Muscle of arm (tissue), 12 donors: ENCODE measurements around the gene APLP1. TPM values are rescaled to one million over a fixed set of nuclear protein-coding genes. Genes with fewer than 3 reads are reported as not detected.
"Not testable (repeated sequence)": the region's sequence is repeated elsewhere in the genome, so short reads cannot be mapped to it uniquely, and the experiment has no call there.

Experiments
- DNase-seq: peaks from one replicate; pipeline ENCODE4 v3.0.0-alpha.2; 2013
- polyA plus RNA-seq, 12 donors: library from polyadenylated mRNA; unstranded; fragments of 120-200 nt; gene quantifications; one replicate each; pipeline ENCODE4 v1.2.1, GENCODE V29; 2013; ENCODE audit not compliant: insufficient read length in 12 of 12

The APLP1 gene
- polyA plus RNA-seq, 12 donors: 3.4 to 33.6 (median 5.8) TPM; not detected in 1

- DNase-seq: no peak
Observed at GRCh38 chr19:35903550-35904179, 35.3 kb downstream of the APLP1 start.

GRCh38 chr19:35904311-35905068 is 36.1 kb downstream of the APLP1 start:
- DNase-seq: no peak

GRCh38 chr19:35905178-35905727 is 36.9 kb downstream of the APLP1 start:
- no peak for DNase-seq

- no peak for DNase-seq
Observed at GRCh38 chr19:35907377-35907745, 39.0 kb downstream of the APLP1 start.

GRCh38 chr19:35908010-35908441 is 39.7 kb downstream of the APLP1 start, which contains the start of gene TYROBP:
TYROBP (minus strand) TSS chr19:35908295; CDS start chr19:35908228, 67 bp downstream.
- DNase-seq: no peak

- no peak for DNase-seq
Observed at GRCh38 chr19:35908973-35909683, 40.8 kb downstream of the APLP1 start.

- DNase-seq: no peak
Observed at GRCh38 chr19:35909684-35910035, 41.3 kb downstream of the APLP1 start.

GRCh38 chr19:35910355-35910754 is 42.0 kb downstream of the APLP1 start:
- not testable (repeated sequence) for DNase-seq

- DNase-seq: no peak
Observed at GRCh38 chr19:35911173-35911572, 42.8 kb downstream of the APLP1 start.

GRCh38 chr19:35911790-35912189 is 43.4 kb downstream of the APLP1 start:
- DNase-seq: no peak

GRCh38 chr19:35913589-35913988 is 45.2 kb downstream of the APLP1 start:
- no peak for DNase-seq

- DNase-seq: no peak
Observed at GRCh38 chr19:35915443-35915842, 47.1 kb downstream of the APLP1 start.

GRCh38 chr19:35919306-35919705 is 50.9 kb downstream of the APLP1 start:
- DNase-seq: no peak

GRCh38 chr19:35921012-35921411 is 52.6 kb downstream of the APLP1 start:
- no peak for DNase-seq

GRCh38 chr19:35925501-35925900 is 57.1 kb downstream of the APLP1 start:
- no peak for DNase-seq

- DNase-seq: no peak
Observed at GRCh38 chr19:35928507-35928906, 60.1 kb downstream of the APLP1 start.

Other genes starting within 250 kb of the APLP1 start
- gene RBM42, start 239.5 kb upstream of the APLP1 start, polyA plus RNA-seq: 10 to 100 TPM in 11 of 12 donors, not detected in 1; 27.0 to 60.1 (median 36.9) TPM
- 1 to 10 TPM in 10 of 12 donors, not detected in 2; 1.2 to 4.3 (median 1.9) TPM for gene ETV2, start 226.8 kb upstream of the APLP1 start, polyA plus RNA-seq
- gene COX6B1, start 220.3 kb upstream of the APLP1 start, polyA plus RNA-seq: 100 to 1,000 TPM in 11 of 12 donors, not detected in 1; 201 to 382 (median 272) TPM
- 10 to 100 TPM in 2 of 12 donors, 1 to 10 TPM in 1, under 1 TPM in 2, not detected in 7; 0.16 to 31.4 (median 5.6) TPM for gene UPK1A, start 202.1 kb upstream of the APLP1 start, polyA plus RNA-seq
- under 1 TPM in 7 of 12 donors, not detected in 5; 0.08 to 0.45 (median 0.33) TPM for gene ZBTB32, start 164.0 kb upstream of the APLP1 start, polyA plus RNA-seq
- 10 to 100 TPM in 11 of 12 donors, not detected in 1; 14.2 to 29.8 (median 19.9) TPM for gene KMT2B, start 150.6 kb upstream of the APLP1 start, polyA plus RNA-seq
- 1 to 10 TPM in 10 of 12 donors, not detected in 2; 1.7 to 4.0 (median 3.3) TPM for gene IGFLR1, start 126.1 kb upstream of the APLP1 start, polyA plus RNA-seq
- 10 to 100 TPM in 11 of 12 donors, not detected in 1; 10.6 to 36.2 (median 13.0) TPM for gene U2AF1L4, start 123.2 kb upstream of the APLP1 start, polyA plus RNA-seq
- 10 to 100 TPM in 11 of 12 donors, not detected in 1; 30.3 to 54.5 (median 37.3) TPM for gene PSENEN, start 122.9 kb upstream of the APLP1 start, polyA plus RNA-seq
- gene LIN37, start 120.0 kb upstream of the APLP1 start, polyA plus RNA-seq: 10 to 100 TPM in 2 of 12 donors, 1 to 10 TPM in 8, not detected in 2; 5.3 to 11.3 (median 9.5) TPM
- gene HSPB6, start 111.5 kb upstream of the APLP1 start, polyA plus RNA-seq: 1,000 to 10,000 TPM in 1 of 12 donors, 100 to 1,000 TPM in 11; 347 to 1,124 (median 629) TPM
- gene PROSER3, start 110.4 kb upstream of the APLP1 start, polyA plus RNA-seq: 10 to 100 TPM in 8 of 12 donors, 1 to 10 TPM in 3, not detected in 1; 7.1 to 30.4 (median 13.7) TPM
- gene ARHGAP33, start 93.0 kb upstream of the APLP1 start, polyA plus RNA-seq: 10 to 100 TPM in 11 of 12 donors, not detected in 1; 10.5 to 29.8 (median 15.8) TPM
- under 1 TPM in 1 of 12 donors, not detected in 11; 0.80 TPM for gene PRODH2, start 55.7 kb upstream of the APLP1 start, polyA plus RNA-seq
- under 1 TPM in 9 of 12 donors, not detected in 3; 0.06 to 0.97 (median 0.29) TPM for gene NPHS1, start 16.1 kb upstream of the APLP1 start, polyA plus RNA-seq
- gene KIRREL2, start 11.7 kb upstream of the APLP1 start, polyA plus RNA-seq: under 1 TPM in 10 of 12 donors, not detected in 2; 0.18 to 0.55 (median 0.27) TPM
- gene NFKBID, start 32.0 kb downstream of the APLP1 start, polyA plus RNA-seq: 1 to 10 TPM in 6 of 12 donors, under 1 TPM in 4, not detected in 2; 0.82 to 8.5 (median 1.3) TPM
- 1 to 10 TPM in 10 of 12 donors, not detected in 2; 3.1 to 7.7 (median 5.1) TPM for gene HCST, start 34.0 kb downstream of the APLP1 start, polyA plus RNA-seq
- gene TYROBP, start 39.7 kb downstream of the APLP1 start, polyA plus RNA-seq: 10 to 100 TPM in 11 of 12 donors, not detected in 1; 11.8 to 33.6 (median 12.5) TPM
- gene LRFN3, start 67.8 kb downstream of the APLP1 start, polyA plus RNA-seq: 10 to 100 TPM in 1 of 12 donors, 1 to 10 TPM in 10, not detected in 1; 4.2 to 13.9 (median 7.6) TPM
- gene SDHAF1, start 126.6 kb downstream of the APLP1 start, polyA plus RNA-seq: 10 to 100 TPM in 9 of 12 donors, 1 to 10 TPM in 2, not detected in 1; 9.1 to 24.4 (median 10.9) TPM
- gene SYNE4, start 140.2 kb downstream of the APLP1 start, polyA plus RNA-seq: 1 to 10 TPM in 1 of 12 donors, under 1 TPM in 10, not detected in 1; 0.08 to 6.3 (median 0.65) TPM
- 10 to 100 TPM in 2 of 12 donors, 1 to 10 TPM in 8, not detected in 2; 6.7 to 13.1 (median 7.8) TPM for gene ALKBH6, start 145.6 kb downstream of the APLP1 start, polyA plus RNA-seq
- 10 to 100 TPM in 11 of 12 donors, not detected in 1; 13.4 to 88.9 (median 18.1) TPM for gene CLIP3, start 164.3 kb downstream of the APLP1 start, polyA plus RNA-seq
- gene THAP8, start 185.7 kb downstream of the APLP1 start, polyA plus RNA-seq: 10 to 100 TPM in 2 of 12 donors, 1 to 10 TPM in 9, not detected in 1; 5.8 to 17.9 (median 8.1) TPM
- gene WDR62, start 186.3 kb downstream of the APLP1 start, polyA plus RNA-seq: 1 to 10 TPM in 11 of 12 donors, not detected in 1; 2.2 to 4.9 (median 3.1) TPM
- not detected for gene OVOL3, start 242.6 kb downstream of the APLP1 start, polyA plus RNA-seq
- 10 to 100 TPM in 10 of 12 donors, not detected in 2; 29.0 to 50.0 (median 39.8) TPM for gene POLR2I, start 246.3 kb downstream of the APLP1 start, polyA plus RNA-seq
- gene TBCB, start 246.9 kb downstream of the APLP1 start, polyA plus RNA-seq: 10 to 100 TPM in 11 of 12 donors, not detected in 1; 54.6 to 85.5 (median 75.2) TPM